Measurements from ENCODE around the gene GRAMD4. TPM values are rescaled to one million over a fixed set of nuclear protein-coding genes. Genes with fewer than 3 reads are reported as not detected.

GRAMD4 gene
- total and polyA plus RNA-seq, 2 experiments from 2014 or later, result 21.8 to 31.0 TPM

- peak overlapping the region; percentile 71 for H3K27ac ChIP-seq
- H3K4me2 ChIP-seq, result peak overlapping the region; percentile 97
- H3K27me3 ChIP-seq, result no peaks in the 10 kb centered on the region
- no peak overlapping the region for H3K4me3 ChIP-seq
- H3K9me2 ChIP-seq (replicated peaks; ENCODE audit: insufficient read depth), result no peaks in the 10 kb centered on the region
- H3K4me1 ChIP-seq (ENCODE audit: insufficient read depth), result peaks cover 55% of the 10 kb centered on the region
- peaks cover 78% of the 10 kb centered on the region for H3K79me2 ChIP-seq
- no peak for TF ChIP-seq CTCF (IDR thresholded peaks at IDR 0.05; ENCODE audit: poor library complexity)
- TF ChIP-seq EZH2phosphoT487 (IDR thresholded peaks at IDR 0.05; ENCODE audit: low read depth, severe bottlenecking, unreplicated experiment), result no peak
- TF ChIP-seq EZH2 (IDR thresholded peaks at IDR 0.05; ENCODE audit: borderline replicate concordance), result no peak
- no peaks in the 10 kb centered on the region for H3K36me3 ChIP-seq (replicated peaks; ENCODE audit: insufficient read depth, low read depth)
- peaks cover 41% of the 10 kb centered on the region for H4K20me1 ChIP-seq (ENCODE audit: insufficient read depth, poor library complexity, severe bottlenecking)
- 83% methylated on average over 12 of the region's 13 CpGs for WGBS (ENCODE audit: low lambda C conversion rate, missing lambda C conversion rate)
- DNase-seq (ENCODE audit: low spot score), result peak; percentile 8
- H3K9me3 ChIP-seq (ENCODE audit: low read depth), result no peaks in the 10 kb centered on the region
- H2AFZ ChIP-seq, result no peak overlapping the region
These were observed 39.1 kb upstream of the GRAMD4 start for GRCh38 chr22:46580940-46581537.

GRCh38 chr22:46581538-46582244, 38.5 kb upstream of the GRAMD4 start:
- Histone ChIP-seq H3K27ac (no peak overlapping the region), H3K4me1 (ENCODE audit: insufficient read depth) (peaks cover 52% of the 10 kb centered on the region)

GRCh38 chr22:46582281-46582933, 37.8 kb upstream of the GRAMD4 start:
- no peak for TF ChIP-seq EZH2 (IDR thresholded peaks at IDR 0.05; ENCODE audit: borderline replicate concordance)
- TF ChIP-seq CTCF (IDR thresholded peaks at IDR 0.05; ENCODE audit: poor library complexity), result no peak
- TF ChIP-seq EZH2phosphoT487 (IDR thresholded peaks at IDR 0.05; ENCODE audit: low read depth, severe bottlenecking, unreplicated experiment), result no peak
- Histone ChIP-seq H3K27ac (peak overlapping the region; percentile 68), H3K9me2 (replicated peaks; ENCODE audit: insufficient read depth) (no peaks in the 10 kb centered on the region), H3K9me3 (ENCODE audit: low read depth) (no peaks in the 10 kb centered on the region), H3K4me1 (ENCODE audit: insufficient read depth) (peaks cover 55% of the 10 kb centered on the region), H3K4me2 (no peak overlapping the region), H3K27me3 (no peaks in the 10 kb centered on the region), H3K79me2 (peaks cover 91% of the 10 kb centered on the region), H2AFZ (no peak overlapping the region), H3K36me3 (replicated peaks; ENCODE audit: insufficient read depth, low read depth) (no peaks in the 10 kb centered on the region), H3K4me3 (no peak overlapping the region), H4K20me1 (ENCODE audit: insufficient read depth, poor library complexity, severe bottlenecking) (peaks cover 51% of the 10 kb centered on the region)
- DNase-seq (ENCODE audit: low spot score), result peak; percentile 16
- 83% methylated on average over 14 of the region's 14 CpGs for WGBS (ENCODE audit: low lambda C conversion rate, missing lambda C conversion rate)

More at GRCh38 chr22:46581538-46582244, 38.5 kb upstream of the GRAMD4 start:
- H3K79me2 ChIP-seq, result peaks cover 85% of the 10 kb centered on the region
- H3K9me2 ChIP-seq (replicated peaks; ENCODE audit: insufficient read depth), result no peaks in the 10 kb centered on the region
- H2AFZ ChIP-seq, result no peak overlapping the region
- whole genome bisulfite sequencing (ENCODE audit: low lambda C conversion rate, missing lambda C conversion rate), result 87% methylated on average over 14 of the region's 14 CpGs
- no peaks in the 10 kb centered on the region for H3K9me3 ChIP-seq (ENCODE audit: low read depth)
- no peak overlapping the region for H3K4me2 ChIP-seq
- no peaks in the 10 kb centered on the region for H3K27me3 ChIP-seq
- no peaks in the 10 kb centered on the region for H3K36me3 ChIP-seq (replicated peaks; ENCODE audit: insufficient read depth, low read depth)
- peak; percentile 25 for DNase-seq (ENCODE audit: low spot score)
- peaks cover 43% of the 10 kb centered on the region for H4K20me1 ChIP-seq (ENCODE audit: insufficient read depth, poor library complexity, severe bottlenecking)
- no peak overlapping the region for H3K4me3 ChIP-seq
- TF ChIP-seq EZH2phosphoT487 (IDR thresholded peaks at IDR 0.05; ENCODE audit: low read depth, severe bottlenecking, unreplicated experiment) (no peak), CTCF (IDR thresholded peaks at IDR 0.05; ENCODE audit: poor library complexity) (no peak), EZH2 (IDR thresholded peaks at IDR 0.05; ENCODE audit: borderline replicate concordance) (no peak)
